Measurements from ENCODE around the gene TCTN2.

- no peak for TF ChIP-seq CTCF (IDR thresholded peaks at IDR 0.05; ENCODE audit: poor library complexity)
- TF ChIP-seq EZH2 (IDR thresholded peaks at IDR 0.05; ENCODE audit: borderline replicate concordance): no peak
- TF ChIP-seq EZH2phosphoT487 (IDR thresholded peaks at IDR 0.05; ENCODE audit: low read depth, severe bottlenecking, unreplicated experiment): no peak
These were observed 3.1 kb upstream of the TCTN2 start for GRCh38 chr12:123667771-123668170.

Measured in hepatocyte (in vitro differentiated cells).